Endothelial cell of umbilical vein (primary cell): Measurements from ENCODE around the gene HMCN1. TPM values are rescaled to one million over a fixed set of nuclear protein-coding genes. Genes with fewer than 3 reads are reported as not detected.

Experiments
- BruUV-seq: library from RNA; stranded (reverse); fragments of 400-500 nt; replicated peaks from 2 replicates; lab custom pipeline; 2021; lab: Mats Ljungman, UMichigan
- CTCF ChIA-PET: fragments of 300-600, 350-600 bp; sonication (Branson Sonifier 250); formaldehyde crosslinking; loops from one replicate; lab custom pipeline; 2021; ENCODE audit warnings: antibody characterized with exemption, inconsistent platforms; lab: Charles Lee
- POLR2A ChIA-PET: fragments of 300-600, 350-600 bp; sonication (Branson Sonifier 250); formaldehyde crosslinking; loops from one replicate; lab custom pipeline; 2021; ENCODE audit warnings: antibody characterized with exemption, inconsistent platforms; lab: Charles Lee
- DNase-seq: peaks from one replicate; pipeline ENCODE4 v3.0.0-alpha.2; 2011; ENCODE audit warnings: low read depth, low spot score
- FAIRE-seq: peaks from 2 replicates; lab custom pipeline; 2011; peaks lifted over from hg19 to GRCh38; lab: Jason Lieb, UNC
- H2AFZ ChIP-seq: 2 replicates; pipeline ENCODE4 v1.6.0; 2012; ENCODE audit warnings: low read depth, low read length, control low read depth, inconsistent platforms
- H3K27ac ChIP-seq: 2 replicates; pipeline ENCODE4 v1.5.1; 2011; ENCODE audit warnings: low read depth, mild to moderate bottlenecking, control low read depth, low read length, moderate library complexity; ENCODE audit not compliant: insufficient read depth
- H3K27me3 ChIP-seq, 2 experiments: 2 replicates each; pipeline versions ENCODE4 v1.6.0 to v1.6.1; 2011; ENCODE audit warnings: low read length in 2 of 2, mixed read lengths in 1 of 2; ENCODE audit not compliant: control insufficient read depth in 2 of 2, insufficient read depth in 2 of 2
- H3K36me3 ChIP-seq, 2 experiments: 2 replicates in 1 of 2; 3 replicates in 1 of 2; pipeline ENCODE4 v1.5.1; 2011; ENCODE audit warnings: low read length in 2 of 2, mild to moderate bottlenecking in 1 of 2, moderate library complexity in 1 of 2; ENCODE audit not compliant: control insufficient read depth in 2 of 2, insufficient read depth in 2 of 2; ENCODE audit errors: extremely low read depth in 1 of 2
- H3K4me1 ChIP-seq: 3 replicates; pipeline ENCODE4 v1.5.1; 2011; ENCODE audit warnings: mild to moderate bottlenecking, low read length; ENCODE audit not compliant: control insufficient read depth, insufficient read depth; ENCODE audit errors: extremely low read depth
- H3K4me2 ChIP-seq: 2 replicates; pipeline ENCODE4 v1.6.1; 2011; ENCODE audit warnings: low read length, control low read depth, mixed read lengths; ENCODE audit not compliant: insufficient read depth
- H3K4me3 ChIP-seq, 3 experiments: fragments of 200-600 bp in 1 of 3; sonication (generic), shearing (Covaris generic) in 1 of 3; replicated peaks in 1 of 3; 2 replicates each; pipeline ENCODE4 v1.5.1; 2011 to 2016; ENCODE audit warnings: control low read depth in 3 of 3, low read length in 3 of 3, mild to moderate bottlenecking in 2 of 3, inconsistent platforms in 1 of 3, low read depth in 1 of 3, moderate library complexity in 1 of 3; ENCODE audit not compliant: insufficient read depth in 1 of 3
- H3K79me2 ChIP-seq: 2 replicates; pipeline ENCODE4 v1.6.0; 2012; ENCODE audit warnings: low read length, inconsistent platforms; ENCODE audit not compliant: control insufficient read depth, insufficient read depth
- H3K9ac ChIP-seq: replicated peaks from 2 replicates; pipeline ENCODE3; 2011; ENCODE audit warnings: low read length, control low read depth; ENCODE audit not compliant: insufficient read depth; ENCODE audit errors: extremely low read depth
- H3K9me1 ChIP-seq: replicated peaks from 3 replicates; pipeline ENCODE4 v1.6.0; 2011; ENCODE audit warnings: mild to moderate bottlenecking, low read length; ENCODE audit not compliant: control insufficient read depth, insufficient read depth; ENCODE audit errors: extremely low read depth
- H3K9me3 ChIP-seq: replicated peaks from 2 replicates; pipeline ENCODE4 v1.5.1; 2012; ENCODE audit warnings: low read length, inconsistent platforms; ENCODE audit not compliant: control insufficient read depth, insufficient read depth
- H4K20me1 ChIP-seq: replicated peaks from 2 replicates; pipeline ENCODE3; 2011; ENCODE audit warnings: mild to moderate bottlenecking, low read length; ENCODE audit not compliant: control insufficient read depth, insufficient read depth; ENCODE audit errors: extremely low read depth
- EZH2 ChIP-seq: IDR thresholded peaks from 2 replicates; pipeline ENCODE4 v1.6.1; 2012; ENCODE audit warnings: borderline replicate concordance, low read depth, mild to moderate bottlenecking, moderate library complexity, low read length, inconsistent platforms; ENCODE audit not compliant: severe bottlenecking
- GATA2 ChIP-seq: IDR thresholded peaks from 2 replicates; pipeline ENCODE4 v1.7.0; 2011; ENCODE audit warnings: low read depth, mild to moderate bottlenecking, moderate library complexity, mixed read lengths, low read length; ENCODE audit not compliant: insufficient read length, insufficient read depth
- MYC ChIP-seq: IDR thresholded peaks from one replicate; pipeline ENCODE4 v1.6.1; 2011; ENCODE audit warnings: mild to moderate bottlenecking, low read depth, low read length
- dilution Hi-C: fragments of 300-500 bp; cut with MboI; formaldehyde crosslinking; loops from one replicate; pipeline ENCODE4 v1.15.0; 2019; ENCODE audit warnings: low sequenced_read_pairs; ENCODE audit not compliant: extremely low pct_ligation_motif_present
- intact Hi-C: fragments of 100-400 bp; cut with micrococcal nuclease; formaldehyde crosslinking; loops from one replicate; pipeline ENCODE4 v1.10.0; 2022
- polyA plus RNA-seq, 4 experiments: library from polyadenylated mRNA; depleted of rRNA in 3 of 4; stranded (reverse) in 3 of 4; unstranded in 1 of 4; fragments of >200 nt; gene quantifications; 2 replicates each; pipeline versions ENCODE4 v1.2.1 to v1.2.3, GENCODE V29; 2011 to 2012; ENCODE audit warnings: missing spikeins in 1 of 4
- total RNA-seq: library from RNA; stranded (reverse); gene quantifications from 2 replicates; pipeline ENCODE4 v1.2.3, GENCODE V29; 2021
- TF ChIP-seq, protein P1 (sequence below): IDR thresholded peaks from 2 replicates; pipeline ENCODE4 v1.6.1; 2011; ENCODE audit not compliant: insufficient read depth, insufficient read length
- TF ChIP-seq, protein P2 (sequence below), 2 donors: IDR thresholded peaks; 1 replicate in 1 of 2; 2 replicates in 1 of 2; pipeline ENCODE4 v1.5.1; 2011; ENCODE audit warnings: low read length in 2 of 2, mild to moderate bottlenecking in 2 of 2, moderate library complexity in 2 of 2, control low read depth in 1 of 2, inconsistent platforms in 1 of 2, low read depth in 1 of 2; ENCODE audit not compliant: insufficient read depth in 1 of 2; ENCODE audit errors: extremely low read depth in 1 of 2

HMCN1 gene
- total and polyA plus RNA-seq, 2 donors (not counting 3 experiments of a cell fraction or from before 2014, with no cell fraction given) = 10.3 to 16.0 TPM

DNA sequence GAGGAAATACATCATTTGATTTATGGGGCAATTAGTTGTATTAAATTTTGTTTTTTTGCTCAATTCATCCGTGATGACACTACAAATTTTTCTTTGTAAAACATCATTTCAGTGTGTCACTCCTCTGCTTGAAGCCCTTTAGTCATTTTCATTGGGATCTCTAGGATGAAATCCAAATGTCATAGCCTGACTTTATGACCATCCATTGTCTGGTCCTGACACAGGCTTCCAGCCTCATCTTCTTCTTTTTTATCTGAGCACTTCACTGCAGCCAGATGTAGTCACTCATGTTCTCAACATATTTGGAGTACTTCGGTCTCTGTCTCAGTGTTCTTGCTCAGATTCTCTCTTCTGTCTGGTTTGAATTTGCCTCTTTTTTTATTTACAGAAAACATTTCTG lies 173.1 kb downstream of the HMCN1 start:
- no peaks in the 10 kb centered on the region for H3K4me1 ChIP-seq
- no peak overlapping the region for H3K4me2 ChIP-seq
- POLR2A ChIA-PET = no interaction called here
- BruUV-seq = no TSS peak
- no peaks in the 10 kb centered on the region for H3K9me3 ChIP-seq
- no peak overlapping the region for H3K4me3 ChIP-seq
- H4K20me1 ChIP-seq = no peaks in the 10 kb centered on the region
- CTCF ChIA-PET = no interaction called here
- no peaks in the 10 kb centered on the region for H3K27me3 ChIP-seq
- DNase-seq (no peak), FAIRE-seq (no peak)
- H3K27ac ChIP-seq = no peak overlapping the region
- no peak overlapping the region for H3K9ac ChIP-seq
- intact Hi-C loops = no loop called here
- dilution Hi-C loops = no loop called here
- no peaks in the 10 kb centered on the region for H3K9me1 ChIP-seq
- H3K79me2 ChIP-seq = no peaks in the 10 kb centered on the region
- H3K36me3 ChIP-seq = no peaks in the 10 kb centered on the region
- TF ChIP-seq MYC = no peak
- TF ChIP-seq, protein P1, sequence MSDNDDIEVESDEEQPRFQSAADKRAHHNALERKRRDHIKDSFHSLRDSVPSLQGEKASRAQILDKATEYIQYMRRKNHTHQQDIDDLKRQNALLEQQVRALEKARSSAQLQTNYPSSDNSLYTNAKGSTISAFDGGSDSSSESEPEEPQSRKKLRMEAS = no peak
- no peak for TF ChIP-seq GATA2
- no peak overlapping the region for H2AFZ ChIP-seq

DNA sequence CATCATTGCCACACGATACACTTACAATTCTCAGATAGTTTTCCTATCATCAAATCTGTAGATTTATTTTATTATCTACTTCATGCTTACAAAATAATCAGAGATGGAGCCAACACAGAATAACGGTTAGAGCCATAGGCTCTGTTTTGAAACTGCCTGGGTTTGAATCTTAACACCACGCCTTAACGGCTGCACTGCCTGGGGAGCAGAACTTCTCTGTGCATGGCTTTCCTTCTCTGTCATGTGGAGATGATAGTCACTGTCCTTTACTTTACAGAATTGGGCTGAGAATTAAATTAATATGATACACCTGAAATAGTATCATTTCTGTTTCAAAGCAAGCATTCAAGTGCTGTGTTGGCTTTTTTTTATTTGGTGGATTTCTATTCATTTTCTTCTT lies 177.8 kb downstream of the HMCN1 start:
- H3K79me2 ChIP-seq = no peaks in the 10 kb centered on the region
- no peaks in the 10 kb centered on the region for H3K4me1 ChIP-seq
- ChIA-PET CTCF (interaction anchor here (0.7 to 1.0 kb wide), 2 partner anchors 9 to 15 kb away, joined by 3 to 4 read pairs; no protein-coding TSS in a partner anchor), POLR2A (no interaction called here)
- no peak overlapping the region for H2AFZ ChIP-seq
- FAIRE-seq (no peak), DNase-seq (no peak)
- H3K4me3 ChIP-seq = no peak overlapping the region
- no peaks in the 10 kb centered on the region for H4K20me1 ChIP-seq
- intact Hi-C loops (no loop called here), dilution Hi-C loops (no loop called here)
- H3K9me1 ChIP-seq = no peaks in the 10 kb centered on the region
- H3K9ac ChIP-seq = no peak overlapping the region
- H3K27me3 ChIP-seq = no peaks in the 10 kb centered on the region
- no peak overlapping the region for H3K4me2 ChIP-seq
- no peak for TF ChIP-seq EZH2
- TF ChIP-seq, protein P2, sequence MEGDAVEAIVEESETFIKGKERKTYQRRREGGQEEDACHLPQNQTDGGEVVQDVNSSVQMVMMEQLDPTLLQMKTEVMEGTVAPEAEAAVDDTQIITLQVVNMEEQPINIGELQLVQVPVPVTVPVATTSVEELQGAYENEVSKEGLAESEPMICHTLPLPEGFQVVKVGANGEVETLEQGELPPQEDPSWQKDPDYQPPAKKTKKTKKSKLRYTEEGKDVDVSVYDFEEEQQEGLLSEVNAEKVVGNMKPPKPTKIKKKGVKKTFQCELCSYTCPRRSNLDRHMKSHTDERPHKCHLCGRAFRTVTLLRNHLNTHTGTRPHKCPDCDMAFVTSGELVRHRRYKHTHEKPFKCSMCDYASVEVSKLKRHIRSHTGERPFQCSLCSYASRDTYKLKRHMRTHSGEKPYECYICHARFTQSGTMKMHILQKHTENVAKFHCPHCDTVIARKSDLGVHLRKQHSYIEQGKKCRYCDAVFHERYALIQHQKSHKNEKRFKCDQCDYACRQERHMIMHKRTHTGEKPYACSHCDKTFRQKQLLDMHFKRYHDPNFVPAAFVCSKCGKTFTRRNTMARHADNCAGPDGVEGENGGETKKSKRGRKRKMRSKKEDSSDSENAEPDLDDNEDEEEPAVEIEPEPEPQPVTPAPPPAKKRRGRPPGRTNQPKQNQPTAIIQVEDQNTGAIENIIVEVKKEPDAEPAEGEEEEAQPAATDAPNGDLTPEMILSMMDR (IDR thresholded peaks at IDR 0.05; ENCODE audit: extremely low read depth in 1 of 2, insufficient read depth in 1 of 2, low read depth in 1 of 2, low read length in 2 of 2) = no peak
- no peak for TF ChIP-seq MYC
- BruUV-seq = no TSS peak
- no peaks in the 10 kb centered on the region for H3K9me3 ChIP-seq
- no peak overlapping the region for H3K27ac ChIP-seq
- H3K36me3 ChIP-seq = no peaks in the 10 kb centered on the region
